DMS114 treated with DMSO at 0.1 percent for 48 hours (cell line): ENCODE data around the gene OXCT2.
"Not testable (repeated sequence)": the region's sequence is repeated elsewhere in the genome, so short reads cannot be mapped to it uniquely, and the experiment has no call there.

Experiments used
- DNase-seq: peaks from one replicate; lab custom pipeline; 2025; ENCODE audit not compliant: unreplicated experiment; lab: John Stamatoyannopoulos, UW

OXCT2 gene

DNA sequence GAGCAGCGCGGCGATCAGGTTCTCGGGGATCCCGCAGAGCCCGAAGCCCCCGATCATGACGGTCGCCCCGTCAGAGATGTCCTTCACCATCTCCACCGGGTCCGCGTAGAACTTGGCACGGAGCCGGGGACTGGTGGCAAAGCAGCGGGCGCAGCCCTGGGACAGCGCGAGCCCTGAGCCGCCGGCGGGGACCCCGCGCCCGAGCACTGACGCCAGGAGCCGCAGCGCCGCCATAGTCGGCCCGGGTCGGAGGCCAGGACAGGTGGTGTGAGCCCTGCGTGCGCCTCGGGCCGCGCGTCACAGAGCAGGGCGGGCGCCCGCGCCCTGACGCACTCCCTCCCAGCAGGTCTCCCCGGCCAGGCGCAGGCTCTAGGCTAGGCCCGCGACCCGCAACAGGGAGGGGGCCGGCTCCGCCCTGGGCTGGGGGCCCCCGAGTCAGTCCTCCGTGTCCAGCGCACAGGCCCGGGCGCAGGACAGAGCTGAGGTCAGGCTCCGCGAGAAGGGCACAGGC lies at the start of gene OXCT2:
TSS of gene OXCT2 (minus strand) at position 327 of the 511 bp plus-strand sequence. CDS start at position 234, 93 bp downstream.
- DNase-seq: not testable (repeated sequence)

- DNase-seq: no peak
Observed at GRCh38 chr1:39819091-39819812, 48.1 kb upstream of the OXCT2 start.

DNA sequence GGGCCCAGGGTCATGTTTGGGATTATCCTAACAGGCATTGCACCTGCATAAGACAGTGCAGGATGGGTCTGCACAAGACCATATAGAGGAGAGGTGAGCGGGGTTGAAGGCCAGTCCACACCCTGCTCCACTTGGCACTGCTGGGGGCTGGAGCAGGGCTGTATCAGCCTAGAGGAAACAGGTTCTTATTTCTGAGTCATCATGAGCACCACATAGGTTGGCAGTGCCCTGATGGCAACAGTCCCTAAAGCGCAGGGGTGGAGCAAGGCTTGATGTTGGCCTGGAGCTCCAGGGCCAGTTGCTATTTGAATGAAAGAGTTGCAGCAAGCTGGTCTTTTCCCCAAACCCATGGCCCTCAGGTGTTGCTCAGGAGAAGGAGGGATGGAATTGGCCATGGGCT lies 47.3 kb upstream of the OXCT2 start:
- DNase-seq: no peak

GRCh38 chr1:39817091-39817932 lies 46.2 kb upstream of the OXCT2 start:
- not testable (repeated sequence) for DNase-seq

DNA sequence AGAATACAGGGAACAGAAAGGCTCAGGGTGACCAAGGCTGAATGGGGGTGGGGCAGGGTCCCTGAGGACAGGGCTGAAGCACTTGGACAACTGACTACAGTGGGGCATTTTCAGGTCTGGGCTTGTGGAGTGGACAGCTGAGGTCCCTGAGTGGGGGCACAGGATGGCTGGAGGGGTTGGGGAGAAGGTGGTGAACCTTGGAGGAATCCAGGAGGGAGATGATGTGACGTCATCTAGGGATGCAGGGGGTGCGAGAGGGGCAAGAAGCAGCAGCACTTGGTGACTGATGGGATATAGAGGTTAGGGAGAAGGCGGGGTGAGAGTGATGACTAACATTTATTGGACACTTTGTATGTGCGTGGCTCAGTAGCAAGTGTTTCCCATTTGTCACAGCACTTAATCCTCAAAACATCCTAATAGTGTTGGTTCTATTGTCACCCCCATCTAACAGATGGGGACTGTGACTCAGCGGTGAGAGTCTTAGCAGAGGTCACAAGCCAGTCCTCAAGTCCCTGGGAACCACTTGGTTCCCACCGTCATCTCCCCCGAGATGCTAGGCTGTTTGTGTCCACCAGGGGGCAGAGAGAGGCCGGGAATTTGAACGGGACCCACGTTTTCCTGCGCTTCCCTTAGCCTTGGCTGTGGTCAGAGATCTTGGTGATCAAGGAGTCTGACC lies 45.4 kb upstream of the OXCT2 start:
- DNase-seq: peak; percentile 65

- no peak for DNase-seq
Observed at GRCh38 chr1:39812913-39813312, 41.8 kb upstream of the OXCT2 start.

DNA sequence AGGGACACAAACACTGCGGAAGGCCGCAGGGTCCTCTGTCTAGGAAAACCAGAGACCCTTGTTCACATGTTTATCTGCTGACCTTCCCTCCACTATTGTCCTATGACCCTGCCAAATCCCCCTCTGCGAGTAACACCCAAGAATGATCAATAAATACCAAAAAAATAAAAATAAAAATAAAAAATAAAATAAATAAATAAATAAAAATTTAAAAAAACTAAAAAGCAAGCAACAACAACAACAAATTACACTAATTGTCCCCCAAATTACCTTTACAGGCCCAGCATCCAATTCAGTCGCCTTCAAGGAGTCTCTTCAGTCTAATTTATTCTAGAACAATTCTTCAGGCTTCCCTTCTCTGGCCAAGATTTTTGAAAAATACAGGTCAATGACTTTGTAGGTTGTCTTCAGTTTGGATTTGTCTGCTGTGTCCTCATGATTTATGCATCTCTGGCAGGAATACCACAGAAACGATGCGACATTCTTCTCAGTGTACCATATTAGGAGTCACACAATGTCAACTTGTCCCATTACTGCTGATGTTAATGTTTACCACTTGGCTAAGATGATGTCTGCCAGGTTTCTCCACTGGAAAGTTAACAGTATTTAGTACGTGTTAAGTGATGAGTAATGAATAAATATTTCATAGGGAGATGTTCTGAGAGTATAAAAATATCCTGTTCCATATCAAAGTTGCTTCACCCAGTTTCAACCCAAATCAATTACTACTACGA lies 37.8 kb upstream of the OXCT2 start:
- DNase-seq: no peak

DNA sequence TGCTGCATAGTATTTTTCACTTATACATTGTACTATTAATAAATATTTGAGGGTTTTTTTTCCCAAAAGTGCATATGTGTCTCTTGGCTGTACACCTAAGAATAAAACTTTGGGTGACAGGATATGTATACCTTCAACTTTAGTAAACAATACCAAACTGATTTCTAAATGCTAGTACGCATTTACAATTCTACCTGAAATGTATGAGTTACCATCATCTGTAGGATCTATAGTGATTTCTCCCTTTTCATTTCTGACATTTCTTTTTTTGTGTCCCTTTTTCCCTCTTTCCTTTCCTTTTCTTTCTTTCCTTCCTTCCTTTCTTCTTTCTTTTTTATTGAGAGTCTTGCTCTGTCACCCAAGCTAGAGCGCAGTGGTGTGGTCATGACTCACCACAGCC lies 34.2 kb upstream of the OXCT2 start:
- no peak for DNase-seq

- DNase-seq: no peak
Observed at GRCh38 chr1:39802496-39803260, 31.5 kb upstream of the OXCT2 start.

DNA sequence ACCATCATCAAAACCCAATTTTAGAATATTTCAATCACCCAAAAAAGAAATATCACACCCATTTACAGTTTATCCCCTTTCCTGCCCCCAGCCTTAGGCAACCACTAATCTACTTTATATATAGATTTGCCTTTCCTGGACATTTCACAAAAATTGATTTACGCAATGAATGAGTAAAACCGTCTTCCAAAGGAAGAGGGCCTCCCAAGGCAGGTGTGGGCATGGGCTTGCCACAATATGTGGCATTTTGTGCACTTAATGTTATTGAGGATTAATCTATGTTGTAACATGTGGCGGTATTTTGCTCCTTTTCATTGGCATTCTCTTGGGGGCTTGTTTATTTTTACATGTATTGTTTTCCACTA lies 29.3 kb upstream of the OXCT2 start:
- DNase-seq: no peak

DNA sequence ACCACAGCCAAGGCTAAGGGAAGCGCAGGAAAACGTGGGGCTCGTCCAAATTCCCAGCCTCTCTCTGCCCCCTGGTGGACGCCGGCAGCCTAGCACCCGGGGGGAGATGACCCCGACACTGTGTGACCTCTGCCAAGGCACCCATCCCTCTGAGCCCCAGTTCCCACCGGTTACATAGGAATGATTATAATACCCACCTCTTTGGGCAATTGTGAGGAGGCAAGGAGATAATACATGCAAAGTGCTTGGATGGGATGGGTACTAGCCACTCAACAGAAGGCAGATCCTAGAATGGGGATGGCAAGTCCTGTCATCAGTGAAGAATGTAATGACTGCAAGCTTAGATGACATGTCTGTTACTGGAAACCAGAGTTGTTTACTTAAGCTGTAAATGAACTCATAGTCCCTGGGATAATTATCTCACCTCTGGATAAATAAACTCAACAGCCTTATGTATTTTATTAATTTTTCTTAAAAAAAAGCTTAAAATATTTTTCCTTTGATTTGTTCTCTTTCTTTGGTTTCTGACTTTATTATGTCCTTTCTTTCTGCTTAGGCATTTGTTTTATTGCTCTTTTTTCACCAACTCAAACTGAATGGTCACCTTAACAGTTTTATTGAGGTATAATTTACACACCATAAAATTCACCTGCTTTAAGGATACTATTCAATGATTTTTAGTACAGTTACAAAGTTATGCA lies 28.8 kb upstream of the OXCT2 start:
- no peak for DNase-seq

DNA sequence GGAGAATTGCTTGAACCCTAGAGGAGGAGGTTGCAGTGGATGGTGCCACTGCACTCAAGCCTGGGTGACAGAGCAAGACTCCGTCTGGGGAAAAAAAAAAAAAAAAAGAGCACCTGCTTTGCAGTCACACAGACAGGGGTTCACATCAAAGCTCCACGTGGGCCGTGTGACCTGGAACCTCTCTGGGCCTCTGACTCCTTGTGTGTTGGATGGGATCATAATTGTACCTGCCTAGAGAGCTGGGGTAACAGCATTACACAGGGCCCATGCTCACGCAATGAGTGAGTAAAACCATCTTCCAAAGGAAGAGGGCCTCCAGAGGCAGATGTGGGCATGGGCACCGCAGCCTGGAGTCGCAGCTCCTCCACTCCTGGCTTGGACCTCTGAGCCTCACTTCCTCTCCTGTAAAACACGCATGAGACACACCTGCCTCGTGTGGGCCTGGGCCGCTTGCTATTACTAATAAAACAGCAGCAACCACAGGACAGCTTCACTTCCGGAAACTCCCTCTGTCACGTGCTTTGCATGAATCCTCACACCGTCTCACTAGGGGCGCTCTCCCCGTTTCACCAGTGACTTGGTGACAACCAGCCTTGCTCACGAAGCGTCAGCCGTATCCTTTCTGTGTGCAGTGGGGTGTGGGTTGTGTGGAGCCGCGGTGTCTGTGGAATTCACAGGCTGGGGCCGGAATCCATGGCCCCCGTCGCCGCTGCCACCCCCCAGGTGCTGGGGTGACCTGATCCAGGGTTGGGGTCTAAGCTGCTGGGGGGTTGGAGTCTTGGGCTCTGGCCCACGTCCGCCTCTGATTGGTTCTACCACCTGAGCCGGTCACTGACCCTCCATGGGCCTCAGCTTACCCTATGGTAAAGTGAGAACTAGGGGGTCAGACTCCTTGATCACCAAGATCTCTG lies 28.0 kb upstream of the OXCT2 start:
- not testable (repeated sequence) for DNase-seq

DNA sequence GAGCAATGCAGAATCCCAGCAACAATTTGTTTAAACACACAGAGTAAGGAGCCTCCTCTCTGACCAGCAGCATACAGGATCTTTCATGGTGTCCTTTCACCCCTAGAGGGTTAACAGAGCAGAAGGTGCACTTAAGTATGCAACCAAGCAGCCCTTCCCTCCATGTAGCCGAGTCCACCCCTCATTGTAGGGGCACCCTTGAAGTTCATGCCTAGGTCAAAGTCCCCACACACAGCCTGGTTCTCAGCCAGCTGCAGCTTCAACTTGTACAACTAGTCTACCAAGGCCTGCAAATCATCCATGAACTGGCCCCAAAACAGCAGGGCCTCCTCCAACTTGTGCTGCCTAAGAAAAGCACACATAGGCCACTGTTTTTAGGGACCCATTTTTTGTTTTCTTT lies 24.5 kb upstream of the OXCT2 start:
- no peak for DNase-seq

DNA sequence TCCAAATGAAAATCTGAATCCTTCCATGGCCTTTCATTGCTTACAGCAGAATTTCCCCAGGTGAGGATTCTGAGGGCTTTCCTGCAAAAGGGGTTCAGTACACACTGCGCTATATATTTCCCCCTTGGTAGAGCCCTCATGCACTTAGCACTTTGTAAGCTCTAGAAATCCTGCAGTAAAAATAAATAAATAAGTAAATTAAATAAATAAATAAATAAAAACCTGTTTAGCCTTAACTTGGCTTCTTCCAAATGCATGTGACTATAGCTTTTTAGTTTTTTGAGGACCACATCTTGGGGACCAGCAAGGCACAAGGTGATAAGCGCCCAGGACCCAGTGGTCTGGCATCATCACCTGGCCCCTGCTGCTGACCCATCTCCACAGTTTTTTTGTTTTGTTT lies 20.7 kb upstream of the OXCT2 start:
- DNase-seq: no peak

DNA sequence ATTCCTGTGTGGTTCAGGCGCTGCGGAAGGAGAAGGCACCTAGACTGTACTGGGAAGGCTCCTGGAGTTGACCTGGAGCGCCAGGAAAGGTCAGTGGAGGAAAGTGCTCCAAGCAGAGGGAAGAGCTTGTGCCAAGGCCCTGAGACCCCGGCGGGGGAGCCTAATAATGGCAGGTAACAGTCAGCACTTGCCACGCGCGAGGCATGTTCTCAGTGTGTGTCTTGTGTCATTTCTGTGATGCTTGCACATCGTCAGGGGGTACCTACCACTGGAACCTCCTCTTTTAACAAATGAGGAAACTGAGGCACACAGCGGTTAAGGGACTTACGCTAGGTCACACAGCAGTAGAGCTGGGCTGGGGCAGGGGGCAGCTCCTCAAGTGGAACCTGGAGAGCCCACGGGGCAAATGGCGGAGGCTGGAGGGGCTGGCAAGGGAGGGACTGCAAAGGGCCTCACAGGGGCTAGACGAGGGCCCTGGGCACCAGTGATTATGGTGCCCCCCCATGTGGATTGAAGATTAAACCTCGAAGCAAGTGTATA lies 18.5 kb upstream of the OXCT2 start:
- DNase-seq: no peak

GRCh38 chr1:39788758-39789570 lies 17.8 kb upstream of the OXCT2 start, which contains the start of gene BMP8B:
TSS of gene BMP8B (minus strand) at chr1:39788865. CDS start at chr1:39788485, 380 bp downstream.
- DNase-seq: peak; percentile 32

DNA sequence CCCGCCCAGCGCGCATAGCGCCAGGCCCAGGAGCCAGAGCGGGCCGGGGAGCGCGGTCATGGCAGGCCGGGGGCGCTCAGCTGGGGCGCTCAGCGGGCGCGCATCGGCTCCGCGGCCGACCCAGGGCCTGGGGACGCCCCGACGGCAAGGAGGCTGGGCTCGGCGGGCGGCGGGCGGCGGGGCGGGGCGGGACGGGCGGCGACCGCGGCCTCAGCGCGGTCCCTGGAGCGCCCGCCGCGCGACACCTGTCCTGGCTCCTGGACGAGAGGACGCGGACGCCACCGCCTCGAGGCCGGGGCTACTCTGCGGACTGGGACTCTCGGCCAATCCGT lies 17.2 kb upstream of the OXCT2 start:
- no peak for DNase-seq
